RWPE1 (cell line): ENCODE data around the gene ANO1.

Source experiments
- CTCF ChIA-PET: fragments of 350-600 bp; sonication (Branson Sonifier 250); formaldehyde crosslinking; extraction: SDS; loops from one replicate; lab custom pipeline; 2021; lab: Yijun Ruan, JAX
- POLR2A ChIA-PET: fragments of 400-600 bp; formaldehyde crosslinking; extraction: SDS; loops from one replicate; lab custom pipeline; 2020; ENCODE audit warnings: antibody characterized with exemption; ENCODE audit not compliant: low non-redundant PET; lab: Yijun Ruan, JAX
- DNase-seq: peaks from one replicate; pipeline ENCODE4 v3.0.0; 2012; ENCODE audit warnings: low spot score
- H3K27ac ChIP-seq: fragments of 450-650 bp; 2 replicates; pipeline ENCODE4 v1.5.1; 2017
- CTCF ChIP-seq: fragments of 450-650 bp; conservative IDR thresholded peaks from 2 replicates; pipeline ENCODE4 v1.5.1; 2017; ENCODE audit warnings: low read depth, mild to moderate bottlenecking

ANO1 gene

GRCh38 chr11:70070706-70071105 lies 7.4 kb upstream of the ANO1 start:
- no peak for TF ChIP-seq CTCF
- ChIA-PET CTCF (interaction anchor here (0.7 kb wide), 1 partner anchor 97 kb away, joined by 3 read pairs; no protein-coding TSS in a partner anchor), POLR2A (no interaction called here)
- no peak overlapping the region for H3K27ac ChIP-seq
- DNase-seq = no peak

GRCh38 chr11:70071996-70072395 lies 6.1 kb upstream of the ANO1 start:
- no peak for DNase-seq
- ChIA-PET CTCF (no interaction called here), POLR2A (no interaction called here)
- no peak for TF ChIP-seq CTCF
- H3K27ac ChIP-seq = no peak overlapping the region

GRCh38 chr11:70072461-70072860 lies 5.7 kb upstream of the ANO1 start:
- ChIA-PET POLR2A (no interaction called here), CTCF (no interaction called here)
- DNase-seq = no peak
- TF ChIP-seq CTCF = no peak
- no peak overlapping the region for H3K27ac ChIP-seq

GRCh38 chr11:70072861-70073755 lies 5.0 kb upstream of the ANO1 start:
- ChIA-PET CTCF (interaction anchor here (0.8 kb wide), 1 partner anchor 147 kb away, joined by 3 read pairs; no protein-coding TSS in a partner anchor), POLR2A (no interaction called here)
- no peak for TF ChIP-seq CTCF
- DNase-seq = no peak
- no peak overlapping the region for H3K27ac ChIP-seq

- ChIA-PET CTCF (interaction anchor here (0.6 kb wide), 1 partner anchor 12 kb away, joined by 3 read pairs; no protein-coding TSS in a partner anchor), POLR2A (no interaction called here)
- H3K27ac ChIP-seq = no peak overlapping the region
- no peak for TF ChIP-seq CTCF
- no peak for DNase-seq
Measured at GRCh38 chr11:70073871-70074371, 4.2 kb upstream of the ANO1 start.

GRCh38 chr11:70074746-70075145 lies 3.4 kb upstream of the ANO1 start:
- no peak for DNase-seq
- no peak for TF ChIP-seq CTCF
- ChIA-PET CTCF (no interaction called here), POLR2A (no interaction called here)
- no peak overlapping the region for H3K27ac ChIP-seq
